ENCODE data around the gene SLK. TPM values are rescaled to one million over a fixed set of nuclear protein-coding genes. Genes with fewer than 3 reads are reported as not detected.

Gene SLK
- total RNA-seq, 1 donor from 2014 or later: 42.7 TPM

DNA sequence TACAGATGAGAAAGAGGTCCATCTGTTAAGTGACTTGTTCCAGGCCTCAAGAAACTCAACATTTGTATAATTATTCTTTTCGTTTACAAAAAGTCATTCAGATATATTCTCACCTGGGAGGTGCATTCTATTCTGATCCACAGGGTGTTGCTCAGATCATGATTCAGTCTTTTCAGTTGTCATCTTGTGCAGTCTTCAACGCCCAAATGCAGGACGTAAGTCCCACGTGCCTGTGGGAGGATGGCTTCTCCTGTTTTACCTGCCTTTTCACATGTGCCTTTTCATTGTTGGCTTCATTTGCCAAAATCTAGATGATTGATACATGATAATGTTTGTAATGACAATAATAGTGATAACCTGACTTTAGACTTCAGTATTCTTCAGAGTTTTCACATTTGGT, 46.5 kb downstream of the SLK start:
- no peaks in the 10 kb centered on the region for H3K79me2 ChIP-seq (ENCODE audit: low read depth)
- H3K4me2 ChIP-seq: no peak overlapping the region
- no peak overlapping the region for H3K4me3 ChIP-seq
- TF ChIP-seq, protein P1, sequence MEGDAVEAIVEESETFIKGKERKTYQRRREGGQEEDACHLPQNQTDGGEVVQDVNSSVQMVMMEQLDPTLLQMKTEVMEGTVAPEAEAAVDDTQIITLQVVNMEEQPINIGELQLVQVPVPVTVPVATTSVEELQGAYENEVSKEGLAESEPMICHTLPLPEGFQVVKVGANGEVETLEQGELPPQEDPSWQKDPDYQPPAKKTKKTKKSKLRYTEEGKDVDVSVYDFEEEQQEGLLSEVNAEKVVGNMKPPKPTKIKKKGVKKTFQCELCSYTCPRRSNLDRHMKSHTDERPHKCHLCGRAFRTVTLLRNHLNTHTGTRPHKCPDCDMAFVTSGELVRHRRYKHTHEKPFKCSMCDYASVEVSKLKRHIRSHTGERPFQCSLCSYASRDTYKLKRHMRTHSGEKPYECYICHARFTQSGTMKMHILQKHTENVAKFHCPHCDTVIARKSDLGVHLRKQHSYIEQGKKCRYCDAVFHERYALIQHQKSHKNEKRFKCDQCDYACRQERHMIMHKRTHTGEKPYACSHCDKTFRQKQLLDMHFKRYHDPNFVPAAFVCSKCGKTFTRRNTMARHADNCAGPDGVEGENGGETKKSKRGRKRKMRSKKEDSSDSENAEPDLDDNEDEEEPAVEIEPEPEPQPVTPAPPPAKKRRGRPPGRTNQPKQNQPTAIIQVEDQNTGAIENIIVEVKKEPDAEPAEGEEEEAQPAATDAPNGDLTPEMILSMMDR (IDR thresholded peaks at IDR 0.05): no peak
- TF ChIP-seq EZH2phosphoT487 (IDR thresholded peaks at IDR 0.05) (no peak), EZH2 (IDR thresholded peaks at IDR 0.05) (no peak)
- Mint-ChIP-seq H3K4me1 (no peaks in the 10 kb centered on the region), H3K27me3 (ENCODE audit: insufficient read depth, low read depth) (no peaks in the 10 kb centered on the region), H3K36me3 (peaks cover 5% of the 10 kb centered on the region), H3K27ac (no peak overlapping the region), H3K4me3 (no peak overlapping the region), H3K9me3 (no peaks in the 10 kb centered on the region)
- peaks cover 4% of the 10 kb centered on the region for H3F3A ChIP-seq (ENCODE audit: low read depth)
- H3K27ac ChIP-seq: no peak overlapping the region
- H3K9me3 ChIP-seq (ENCODE audit: low read depth): no peaks in the 10 kb centered on the region
- H4K20me1 ChIP-seq (ENCODE audit: low read depth): no peaks in the 10 kb centered on the region
- no peak overlapping the region for H3K9ac ChIP-seq
- peaks cover 3% of the 10 kb centered on the region for H3K36me3 ChIP-seq
- no peak for DNase-seq (ENCODE audit: low spot score)
- no peak overlapping the region for H2AFZ ChIP-seq (replicated peaks)
- H3K4me1 ChIP-seq: no peaks in the 10 kb centered on the region
- no peaks in the 10 kb centered on the region for H3K27me3 ChIP-seq

DNA sequence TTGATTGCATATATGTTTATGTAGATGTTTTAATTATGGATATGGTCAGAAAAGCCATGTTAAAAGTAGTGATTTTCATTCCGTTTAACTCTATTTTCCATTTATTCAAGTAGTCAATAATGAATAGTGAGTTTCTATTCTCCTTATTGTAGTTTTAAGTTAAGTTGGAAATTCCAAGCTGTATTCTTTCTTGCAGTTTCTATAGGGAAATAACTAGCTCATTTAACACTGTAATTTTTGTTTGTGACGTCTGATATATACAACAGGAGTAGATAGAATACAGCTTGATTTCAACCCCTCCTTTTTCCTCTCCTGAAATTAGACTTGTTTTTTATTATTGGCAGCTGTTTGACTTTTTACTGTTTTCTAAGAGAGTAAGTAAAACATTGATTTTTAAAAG, 47.2 kb downstream of the SLK start:
- Histone ChIP-seq H3K4me1 (no peaks in the 10 kb centered on the region), H4K20me1 (ENCODE audit: low read depth) (no peaks in the 10 kb centered on the region), H2AFZ (replicated peaks) (no peak overlapping the region), H3K36me3 (peaks cover 2% of the 10 kb centered on the region), H3K27me3 (no peaks in the 10 kb centered on the region), H3K9me3 (ENCODE audit: low read depth) (no peaks in the 10 kb centered on the region), H3F3A (ENCODE audit: low read depth) (peaks cover 4% of the 10 kb centered on the region), H3K27ac (no peak overlapping the region), H3K4me3 (no peak overlapping the region), H3K79me2 (ENCODE audit: low read depth) (no peaks in the 10 kb centered on the region), H3K9ac (no peak overlapping the region), H3K4me2 (no peak overlapping the region)
- Mint-ChIP-seq H3K4me1 (no peaks in the 10 kb centered on the region), H3K36me3 (peaks cover 5% of the 10 kb centered on the region), H3K4me3 (no peak overlapping the region), H3K27me3 (ENCODE audit: insufficient read depth, low read depth) (no peaks in the 10 kb centered on the region), H3K27ac (no peak overlapping the region), H3K9me3 (no peaks in the 10 kb centered on the region)
- TF ChIP-seq, protein P1 (IDR thresholded peaks at IDR 0.05): no peak
- no peak for TF ChIP-seq EZH2phosphoT487 (IDR thresholded peaks at IDR 0.05)
- TF ChIP-seq EZH2 (IDR thresholded peaks at IDR 0.05): no peak
- DNase-seq (ENCODE audit: low spot score): no peak

DNA sequence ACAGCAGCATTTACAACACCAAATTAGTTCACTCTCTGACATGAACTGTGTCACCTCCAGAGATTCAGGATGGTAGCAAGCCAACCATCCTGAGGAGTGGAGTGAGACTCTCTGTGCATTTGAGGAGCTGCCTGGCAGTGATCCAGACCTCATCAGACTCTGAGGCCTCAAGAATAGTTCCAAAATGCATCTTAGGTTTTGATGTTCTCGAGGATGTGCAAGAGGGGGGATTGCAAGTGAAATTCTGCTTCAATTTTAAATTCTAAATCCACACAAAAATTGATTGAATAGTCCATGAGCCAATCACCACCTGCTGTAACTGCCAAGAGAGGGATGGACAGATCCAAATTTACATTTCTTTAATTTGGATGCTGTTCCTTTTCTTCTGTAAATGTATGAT, 49.7 kb downstream of the SLK start:
- no peaks in the 10 kb centered on the region for H3F3A ChIP-seq (ENCODE audit: low read depth)
- H3K9ac ChIP-seq: no peak overlapping the region
- H3K79me2 ChIP-seq (ENCODE audit: low read depth): no peaks in the 10 kb centered on the region
- H3K9me3 ChIP-seq (ENCODE audit: low read depth): no peaks in the 10 kb centered on the region
- H4K20me1 ChIP-seq (ENCODE audit: low read depth): no peaks in the 10 kb centered on the region
- DNase-seq (ENCODE audit: low spot score): no peak
- H2AFZ ChIP-seq (replicated peaks): no peak overlapping the region
- no peaks in the 10 kb centered on the region for H3K27me3 Mint-ChIP-seq (ENCODE audit: insufficient read depth, low read depth)
- no peaks in the 10 kb centered on the region for H3K9me3 Mint-ChIP-seq
- TF ChIP-seq, protein P1 (IDR thresholded peaks at IDR 0.05): no peak
- TF ChIP-seq EZH2 (IDR thresholded peaks at IDR 0.05) (no peak), EZH2phosphoT487 (IDR thresholded peaks at IDR 0.05) (no peak)
- no peak overlapping the region for H3K4me2 ChIP-seq
- peaks cover 4% of the 10 kb centered on the region for H3K36me3 Mint-ChIP-seq
- H3K4me3 Mint-ChIP-seq: no peak overlapping the region
- H3K4me1 Mint-ChIP-seq: no peaks in the 10 kb centered on the region
- no peak overlapping the region for H3K27ac ChIP-seq
- H3K27ac Mint-ChIP-seq: no peak overlapping the region
- H3K27me3 ChIP-seq: no peaks in the 10 kb centered on the region
- no peak overlapping the region for H3K4me3 ChIP-seq
- no peaks in the 10 kb centered on the region for H3K36me3 ChIP-seq
- H3K4me1 ChIP-seq: no peaks in the 10 kb centered on the region

All from neural progenitor cell (in vitro differentiated cells).